ENCODE measurements around the gene KASH5. TPM values are rescaled to one million over a fixed set of nuclear protein-coding genes. Genes with fewer than 3 reads are reported as not detected.

The KASH5 gene
- total RNA-seq, 1 donor from 2014 or later: not detected

GRCh38 chr19:49450405-49450804 lies 62.4 kb downstream of the KASH5 start:
- H3K9me3 Mint-ChIP-seq: no peaks in the 10 kb centered on the region
- TF ChIP-seq CTCF (IDR thresholded peaks at IDR 0.05; ENCODE audit: unreplicated experiment): no peak
- no peak for DNase-seq (ENCODE audit: low spot score in 2 of 2, unreplicated experiment in 2 of 2)
- no peaks in the 10 kb centered on the region for H3K27me3 Mint-ChIP-seq (ENCODE audit: low read depth)
- peaks cover 18% of the 10 kb centered on the region for H3K4me1 Mint-ChIP-seq
- peak overlapping the region; percentile 56 for H3K27ac Mint-ChIP-seq
- H3K4me3 Mint-ChIP-seq: peak overlapping the region; percentile 85
- H3K36me3 Mint-ChIP-seq: peaks cover 18% of the 10 kb centered on the region

GRCh38 chr19:49451430-49452181 lies 63.6 kb downstream of the KASH5 start, which contains the start of gene PIH1D1:
PIH1D1 (minus strand) TSS chr19:49451814; CDS start chr19:49451574, 240 bp downstream.
- Mint-ChIP-seq H3K27ac (peak within 1 kb of the TSS; percentile 100), H3K4me1 (peaks cover 18% of the 10 kb centered on the region), H3K4me3 (peak within 1 kb of the TSS; percentile 85), H3K36me3 (peaks cover 16% of the 10 kb centered on the region), H3K9me3 (no peaks in the 10 kb centered on the region), H3K27me3 (ENCODE audit: low read depth) (no peaks in the 10 kb centered on the region)
- TF ChIP-seq CTCF (IDR thresholded peaks at IDR 0.05; ENCODE audit: unreplicated experiment): no peak
- DNase-seq (ENCODE audit: low spot score in 2 of 2, unreplicated experiment in 2 of 2): peak; percentile 81 to 94

GRCh38 chr19:49453013-49453756 lies 65.1 kb downstream of the KASH5 start, which contains the start of gene ALDH16A1:
ALDH16A1 (plus strand) TSS chr19:49453225; CDS start chr19:49453332, 107 bp downstream.
- Mint-ChIP-seq H3K27ac (peak within 1 kb of the TSS; percentile 100), H3K9me3 (no peaks in the 10 kb centered on the region), H3K4me1 (peaks cover 18% of the 10 kb centered on the region), H3K27me3 (ENCODE audit: low read depth) (no peaks in the 10 kb centered on the region), H3K36me3 (peaks cover 14% of the 10 kb centered on the region), H3K4me3 (peak within 1 kb of the TSS; percentile 85)
- TF ChIP-seq CTCF (IDR thresholded peaks at IDR 0.05; ENCODE audit: unreplicated experiment): no peak
- peak; percentile 97 to 99 for DNase-seq (ENCODE audit: low spot score in 2 of 2, unreplicated experiment in 2 of 2)

GRCh38 chr19:49453757-49454240 lies 65.8 kb downstream of the KASH5 start:
- no peaks in the 10 kb centered on the region for H3K9me3 Mint-ChIP-seq
- H3K36me3 Mint-ChIP-seq: peaks cover 8% of the 10 kb centered on the region
- peak overlapping the region; percentile 100 for H3K27ac Mint-ChIP-seq
- H3K27me3 Mint-ChIP-seq (ENCODE audit: low read depth): no peaks in the 10 kb centered on the region
- H3K4me1 Mint-ChIP-seq: peaks cover 18% of the 10 kb centered on the region
- no peak for TF ChIP-seq CTCF (IDR thresholded peaks at IDR 0.05; ENCODE audit: unreplicated experiment)
- DNase-seq (ENCODE audit: low spot score in 2 of 2, unreplicated experiment in 2 of 2): no peak
- peak overlapping the region; percentile 85 for H3K4me3 Mint-ChIP-seq

- Mint-ChIP-seq H3K9me3 (no peaks in the 10 kb centered on the region), H3K4me3 (peak overlapping the region; percentile 10), H3K4me1 (peaks cover 12% of the 10 kb centered on the region), H3K27ac (no peak overlapping the region), H3K36me3 (peaks cover 2% of the 10 kb centered on the region), H3K27me3 (ENCODE audit: low read depth) (no peaks in the 10 kb centered on the region)
- DNase-seq (ENCODE audit: low spot score in 2 of 2, unreplicated experiment in 2 of 2): no peak
- no peak for TF ChIP-seq CTCF (IDR thresholded peaks at IDR 0.05; ENCODE audit: unreplicated experiment)
These were observed 67.7 kb downstream of the KASH5 start for GRCh38 chr19:49455773-49456172.
